NT2/D1 (cell line): ENCODE measurements around the gene PDCD2L.

Experiments
- SUZ12 ChIP-seq: IDR thresholded peaks from 2 replicates; pipeline ENCODE4 v1.6.1; 2011; ENCODE audit not compliant: insufficient read length, insufficient read depth; ENCODE audit errors: extremely low read depth
- YY1 ChIP-seq: IDR thresholded peaks from 2 replicates; pipeline ENCODE4 v1.6.1; 2011; ENCODE audit not compliant: insufficient read length, insufficient read depth

DNA sequence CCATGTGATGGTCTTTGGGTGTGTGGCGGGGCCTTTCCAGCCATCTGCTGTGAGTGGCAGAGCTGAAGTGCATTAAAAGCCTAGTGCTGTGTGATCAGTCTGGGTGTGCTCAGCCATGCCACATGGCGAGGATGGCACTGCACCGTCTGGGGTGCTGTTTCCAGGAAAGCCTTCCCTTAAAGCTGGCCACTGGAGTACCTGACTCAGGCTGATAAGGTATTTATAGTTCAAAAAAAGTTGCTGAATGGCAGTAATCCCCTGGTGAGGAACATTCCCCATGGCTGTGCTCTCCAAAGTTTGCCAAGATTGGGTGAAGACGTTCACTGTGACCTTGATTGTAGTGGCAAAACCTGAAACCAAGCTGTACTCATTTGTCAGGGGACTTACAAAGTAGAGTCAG, 33.2 kb upstream of the PDCD2L start:
- no peak for TF ChIP-seq YY1
- no peak for TF ChIP-seq SUZ12
